HFF-Myc (cell line): ENCODE results near the gene CCDC61.

Experiments
- DNase-seq: peaks from one replicate; pipeline ENCODE4 v3.0.0-alpha.2; 2011; ENCODE audit warnings: low read depth; ENCODE audit errors: extremely low read depth
- H3K4me3 ChIP-seq: replicated peaks from 2 replicates; pipeline ENCODE4 v1.5.1; 2011; ENCODE audit warnings: low read depth, mild to moderate bottlenecking, control low read depth, low read length
- CTCF ChIP-seq: IDR thresholded peaks from 2 replicates; pipeline ENCODE4 v1.5.1; 2012; ENCODE audit warnings: mild to moderate bottlenecking, low read depth, low read length, control low read depth; ENCODE audit errors: missing control alignments

The CCDC61 gene

GRCh38 chr19:46030812-46031550 is 35.7 kb downstream of the CCDC61 start:
- DNase-seq: no peak
- TF ChIP-seq CTCF: no peak
- H3K4me3 ChIP-seq: no peak overlapping the region

GRCh38 chr19:46031781-46032596 is 36.7 kb downstream of the CCDC61 start:
- no peak overlapping the region for H3K4me3 ChIP-seq
- DNase-seq: no peak
- no peak for TF ChIP-seq CTCF

- no peak for DNase-seq
- no peak for TF ChIP-seq CTCF
- no peak overlapping the region for H3K4me3 ChIP-seq
Observed at GRCh38 chr19:46032597-46033025, 37.3 kb downstream of the CCDC61 start.

DNA sequence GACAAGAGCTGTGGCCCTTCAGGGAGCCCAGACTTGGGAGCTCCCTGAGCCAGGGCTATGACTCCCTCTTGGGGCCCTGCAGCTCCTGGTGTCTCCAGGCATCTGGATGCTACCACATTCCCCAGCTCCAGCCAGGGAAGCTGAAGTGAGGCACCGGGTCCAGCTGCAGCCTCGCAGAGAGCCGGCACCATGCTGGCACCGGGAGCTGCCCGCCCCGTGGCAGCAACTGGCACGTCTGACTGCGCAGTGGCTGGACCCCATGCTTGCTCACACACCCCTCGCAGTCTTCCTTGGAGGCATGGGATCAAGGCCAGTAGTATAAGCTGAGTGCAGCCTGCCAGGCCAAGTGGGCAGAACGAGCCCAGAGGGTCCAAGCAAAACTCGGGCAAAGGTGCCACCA is 38.1 kb downstream of the CCDC61 start:
- DNase-seq: no peak
- TF ChIP-seq CTCF: no peak
- H3K4me3 ChIP-seq: no peak overlapping the region

DNA sequence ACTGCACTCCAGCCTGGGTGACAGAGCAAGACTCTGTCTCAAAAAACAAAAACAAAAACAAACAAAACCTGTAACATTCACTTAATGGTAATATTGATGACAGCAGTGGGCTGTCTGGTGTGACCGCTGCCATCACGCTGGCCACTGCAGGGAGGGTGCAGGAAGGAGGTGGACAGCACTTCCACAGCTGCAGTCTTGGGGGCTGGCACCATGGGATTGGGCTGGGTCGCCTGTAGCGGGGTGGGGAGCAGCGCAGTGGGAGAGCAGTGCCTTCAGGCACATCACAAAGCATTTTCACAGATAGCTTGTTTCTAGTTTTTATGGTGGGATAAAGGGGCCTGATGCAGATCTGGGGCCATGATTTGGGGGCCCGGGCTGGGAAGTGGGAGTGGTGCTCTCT is 40.3 kb downstream of the CCDC61 start:
- no peak for DNase-seq
- H3K4me3 ChIP-seq: no peak overlapping the region
- TF ChIP-seq CTCF: no peak

GRCh38 chr19:46035986-46036743 is 40.9 kb downstream of the CCDC61 start:
- no peak overlapping the region for H3K4me3 ChIP-seq
- DNase-seq: no peak
- TF ChIP-seq CTCF: no peak
